ENCODE data around the gene PTAFR. TPM values are rescaled to one million over a fixed set of nuclear protein-coding genes. Genes with fewer than 3 reads are reported as not detected.

The PTAFR gene
- total and polyA plus RNA-seq, 2 donors (not counting 1 experiment from before 2014, with no cell fraction given): under 0.01 to 0.25 TPM

DNA sequence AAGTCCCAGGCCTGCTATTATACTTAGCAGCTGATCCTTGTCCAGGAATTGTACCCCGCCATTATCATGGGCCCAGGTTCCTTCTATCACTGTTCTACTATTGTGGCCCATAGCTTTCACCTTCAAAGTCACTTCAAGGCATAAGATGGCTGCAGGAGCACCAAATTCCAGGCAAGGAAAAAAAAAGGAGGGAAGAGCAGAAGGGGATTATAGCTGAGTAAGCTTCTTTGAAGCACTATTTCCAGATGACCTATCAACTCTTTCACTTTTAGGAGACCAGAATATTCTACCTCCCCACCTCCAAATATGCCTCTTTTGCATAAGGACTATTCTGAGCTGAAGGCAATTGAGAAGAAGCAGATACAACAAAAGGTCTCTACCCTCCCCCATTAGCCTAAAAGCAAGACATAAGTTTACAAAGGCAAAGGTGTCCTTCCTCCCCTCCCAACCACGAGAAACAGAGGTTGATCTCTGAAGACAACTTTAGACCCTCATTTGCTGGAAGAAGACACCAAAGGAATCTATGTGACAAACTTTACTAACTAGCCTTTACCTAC is 41.8 kb downstream of the PTAFR start:
- no peak overlapping the region for H3K27ac ChIP-seq (ENCODE audit: insufficient read depth, low read length)
- no peak for DNase-seq (ENCODE audit: low read depth in 2 of 2)
- H3K4me1 ChIP-seq (ENCODE audit: control insufficient read depth, extremely low read depth, insufficient read depth, low read length): peaks cover 2% of the 10 kb centered on the region
- H3K27me3 ChIP-seq (ENCODE audit: control insufficient read depth, insufficient read depth, low read length): no peaks in the 10 kb centered on the region
- H3K9me3 ChIP-seq (ENCODE audit: control insufficient read depth, insufficient read depth, low read depth, low read length): no peaks in the 10 kb centered on the region
- H4K20me1 ChIP-seq (ENCODE audit: control insufficient read depth, extremely low read depth, insufficient read depth, low read length): no peaks in the 10 kb centered on the region
- TF ChIP-seq CTCF (conservative IDR thresholded peaks at IDR 0.05 in 1 of 2, IDR thresholded peaks at IDR 0.05 in 1 of 2; ENCODE audit: low read depth in 1 of 2, low read length in 2 of 2) (no peak), EZH2 (IDR thresholded peaks at IDR 0.05; ENCODE audit: low read length, missing control alignments) (no peak)
- no peak overlapping the region for H3K4me3 ChIP-seq (replicated peaks in 1 of 4; ENCODE audit: control extremely low read depth in 1 of 4, insufficient read depth in 1 of 4, low read depth in 3 of 4, low read length in 4 of 4)
- no peak overlapping the region for H3K9ac ChIP-seq (ENCODE audit: insufficient read depth, low read length)
- no peaks in the 10 kb centered on the region for H3K36me3 ChIP-seq (ENCODE audit: control insufficient read depth, insufficient read depth, low read length)
- H3K79me2 ChIP-seq (ENCODE audit: control insufficient read depth, insufficient read depth, low read length): no peaks in the 10 kb centered on the region
- no peak overlapping the region for H3K4me2 ChIP-seq (ENCODE audit: extremely low read depth, insufficient read depth, low read length)
- no peak overlapping the region for H2AFZ ChIP-seq (ENCODE audit: low read length)

GRCh38 chr1:28132171-28133167 is 44.0 kb downstream of the PTAFR start:
- Histone ChIP-seq H3K4me3 (replicated peaks in 1 of 4; ENCODE audit: control extremely low read depth in 1 of 4, insufficient read depth in 1 of 4, low read depth in 3 of 4, low read length in 4 of 4) (no peak overlapping the region), H3K4me1 (ENCODE audit: control insufficient read depth, extremely low read depth, insufficient read depth, low read length) (no peaks in the 10 kb centered on the region), H2AFZ (ENCODE audit: low read length) (no peak overlapping the region), H3K4me2 (ENCODE audit: extremely low read depth, insufficient read depth, low read length) (no peak overlapping the region), H3K27ac (ENCODE audit: insufficient read depth, low read length) (no peak overlapping the region), H3K27me3 (ENCODE audit: control insufficient read depth, insufficient read depth, low read length) (no peaks in the 10 kb centered on the region), H3K9me3 (ENCODE audit: control insufficient read depth, insufficient read depth, low read depth, low read length) (no peaks in the 10 kb centered on the region), H4K20me1 (ENCODE audit: control insufficient read depth, extremely low read depth, insufficient read depth, low read length) (no peaks in the 10 kb centered on the region), H3K36me3 (ENCODE audit: control insufficient read depth, insufficient read depth, low read length) (no peaks in the 10 kb centered on the region), H3K79me2 (ENCODE audit: control insufficient read depth, insufficient read depth, low read length) (no peaks in the 10 kb centered on the region), H3K9ac (ENCODE audit: insufficient read depth, low read length) (no peak overlapping the region)
- TF ChIP-seq CTCF (conservative IDR thresholded peaks at IDR 0.05 in 1 of 2, IDR thresholded peaks at IDR 0.05 in 1 of 2; ENCODE audit: low read depth in 1 of 2, low read length in 2 of 2) (no peak), EZH2 (IDR thresholded peaks at IDR 0.05; ENCODE audit: low read length, missing control alignments) (no peak)
- no peak for DNase-seq (ENCODE audit: low read depth in 2 of 2)

DNA sequence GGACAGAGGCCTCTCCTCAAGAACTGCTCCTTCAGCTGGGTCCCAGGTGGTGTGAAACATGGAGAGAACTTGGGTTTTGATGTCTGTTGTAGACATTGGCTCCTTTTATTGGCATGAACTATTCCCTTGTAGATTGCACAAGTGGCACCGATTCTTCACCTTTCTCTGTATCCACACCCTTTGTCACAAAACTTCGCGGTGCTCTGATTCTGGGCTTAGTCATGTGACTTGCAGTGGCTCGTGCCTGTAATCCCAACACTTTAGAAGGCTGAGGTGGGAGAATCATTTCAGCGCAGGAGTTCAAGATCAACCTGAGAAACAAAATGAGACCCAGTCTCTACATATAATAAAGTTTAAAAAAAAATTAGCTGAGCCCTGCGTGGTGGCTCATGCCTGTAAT is 45.6 kb downstream of the PTAFR start:
- no peaks in the 10 kb centered on the region for H3K27me3 ChIP-seq (ENCODE audit: control insufficient read depth, insufficient read depth, low read length)
- H3K79me2 ChIP-seq (ENCODE audit: control insufficient read depth, insufficient read depth, low read length): no peaks in the 10 kb centered on the region
- H2AFZ ChIP-seq (ENCODE audit: low read length): no peak overlapping the region
- H3K9ac ChIP-seq (ENCODE audit: insufficient read depth, low read length): no peak overlapping the region
- H3K4me1 ChIP-seq (ENCODE audit: control insufficient read depth, extremely low read depth, insufficient read depth, low read length): no peaks in the 10 kb centered on the region
- no peaks in the 10 kb centered on the region for H3K9me3 ChIP-seq (ENCODE audit: control insufficient read depth, insufficient read depth, low read depth, low read length)
- DNase-seq (ENCODE audit: low read depth in 2 of 2): no peak
- TF ChIP-seq EZH2 (IDR thresholded peaks at IDR 0.05; ENCODE audit: low read length, missing control alignments): no peak
- TF ChIP-seq CTCF (conservative IDR thresholded peaks at IDR 0.05 in 1 of 2, IDR thresholded peaks at IDR 0.05 in 1 of 2; ENCODE audit: low read depth in 1 of 2, low read length in 2 of 2): no peak
- H3K27ac ChIP-seq (ENCODE audit: insufficient read depth, low read length): no peak overlapping the region
- H3K4me3 ChIP-seq (replicated peaks in 1 of 4; ENCODE audit: control extremely low read depth in 1 of 4, insufficient read depth in 1 of 4, low read depth in 3 of 4, low read length in 4 of 4): no peak overlapping the region
- no peaks in the 10 kb centered on the region for H3K36me3 ChIP-seq (ENCODE audit: control insufficient read depth, insufficient read depth, low read length)
- H4K20me1 ChIP-seq (ENCODE audit: control insufficient read depth, extremely low read depth, insufficient read depth, low read length): no peaks in the 10 kb centered on the region
- no peak overlapping the region for H3K4me2 ChIP-seq (ENCODE audit: extremely low read depth, insufficient read depth, low read length)
